Measurements from ENCODE around the gene PXMP2. TPM values are rescaled to one million over a fixed set of nuclear protein-coding genes. Genes with fewer than 3 reads are reported as not detected.

The PXMP2 gene
- total RNA-seq, 6 experiments from 2014 or later = 91.5 to 216 (median 162) TPM

DNA sequence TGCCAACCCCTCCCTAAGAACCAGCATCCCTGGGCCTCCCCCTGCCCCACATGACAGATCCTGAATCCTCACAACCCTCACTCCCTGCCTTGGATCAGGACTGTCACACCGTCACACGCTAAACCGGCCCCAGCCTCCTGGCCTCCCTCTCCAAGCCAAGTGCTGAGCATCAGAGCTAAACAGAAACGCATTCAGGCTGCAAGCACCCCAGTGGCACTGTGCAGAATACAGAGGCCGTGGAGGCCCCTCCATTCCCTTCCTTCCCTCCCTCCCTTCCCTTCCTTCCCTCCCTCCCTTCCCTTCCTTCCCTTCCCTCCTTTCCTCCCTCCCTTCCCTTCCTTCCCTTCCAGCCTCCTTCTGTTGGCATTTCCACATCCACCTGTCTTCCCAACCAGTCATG, 12.8 kb upstream of the PXMP2 start:
- ATAC-seq (no peak), DNase-seq (peak in 1 of 3 donors; percentile 14)
- WGBS (ENCODE audit: insufficient coverage, low coverage, low lambda C conversion rate, missing lambda C conversion rate) = 89% methylated on average over 2 of the region's 5 CpGs
- H3K9me3 ChIP-seq = no peaks in the 10 kb centered on the region
- H3K27me3 ChIP-seq = no peaks in the 10 kb centered on the region
- no peak overlapping the region for H3K4me3 ChIP-seq
- H3K36me3 ChIP-seq = peaks cover 0 to 28% (median 10%) of the 10 kb centered on the region in 4 donors
- intact Hi-C loops (cut with DNase I) = no loop called here
- TF ChIP-seq POLR2A (IDR thresholded peaks at IDR 0.05) (no peak), CTCF (IDR thresholded peaks at IDR 0.05) (no peak)
- H3K4me1 ChIP-seq = peaks cover 0 to 20% (median 10%) of the 10 kb centered on the region in 4 donors
- no peak overlapping the region for H3K27ac ChIP-seq

DNA sequence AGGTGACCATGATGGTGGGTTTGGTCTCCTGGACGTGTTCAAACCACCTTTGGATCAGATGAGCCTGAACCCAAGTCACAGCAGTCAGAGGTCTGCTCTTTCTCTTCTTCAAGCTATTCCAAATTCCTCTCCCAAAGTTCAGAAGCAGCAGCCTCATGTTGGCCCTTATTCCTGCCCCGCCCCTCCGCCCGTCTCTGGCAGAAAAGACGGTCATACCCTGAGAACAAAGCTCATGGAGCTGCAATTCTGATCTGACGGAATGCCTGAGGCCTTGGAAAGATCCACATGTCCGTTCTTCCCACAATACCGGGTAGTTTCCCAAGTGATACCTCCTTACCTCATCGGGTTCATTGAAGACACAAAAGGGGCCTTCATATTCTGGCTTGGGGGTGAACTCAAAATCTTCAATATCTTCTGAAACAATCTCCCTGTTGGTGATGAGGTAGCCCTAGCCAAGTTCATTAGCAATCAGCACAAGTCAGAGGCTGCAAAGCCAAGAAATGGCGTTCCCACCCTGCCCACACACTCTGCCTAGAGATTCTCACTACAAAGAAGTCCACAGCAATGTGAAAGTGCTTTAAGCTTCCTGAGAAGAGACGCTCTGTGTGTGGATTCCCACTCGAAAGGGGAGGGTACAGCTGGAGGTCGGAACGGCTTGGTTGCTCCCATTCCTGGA, 11.5 kb upstream of the PXMP2 start:
- no peak overlapping the region for H3K4me3 ChIP-seq
- peaks cover 0 to 20% (median 10%) of the 10 kb centered on the region in 4 donors for H3K4me1 ChIP-seq
- no peak for ATAC-seq
- no peaks in the 10 kb centered on the region for H3K9me3 ChIP-seq
- no peak for TF ChIP-seq POLR2A (IDR thresholded peaks at IDR 0.05)
- TF ChIP-seq CTCF (IDR thresholded peaks at IDR 0.05) = no peak
- no peaks in the 10 kb centered on the region for H3K27me3 ChIP-seq
- intact Hi-C loops (cut with DNase I) = no loop called here
- peaks cover 0 to 28% (median 10%) of the 10 kb centered on the region in 4 donors for H3K36me3 ChIP-seq
- DNase-seq = no peak
- WGBS (ENCODE audit: insufficient coverage, low coverage, low lambda C conversion rate, missing lambda C conversion rate) = 89% methylated on average over 7 of the region's 14 CpGs
- no peak overlapping the region for H3K27ac ChIP-seq

DNA sequence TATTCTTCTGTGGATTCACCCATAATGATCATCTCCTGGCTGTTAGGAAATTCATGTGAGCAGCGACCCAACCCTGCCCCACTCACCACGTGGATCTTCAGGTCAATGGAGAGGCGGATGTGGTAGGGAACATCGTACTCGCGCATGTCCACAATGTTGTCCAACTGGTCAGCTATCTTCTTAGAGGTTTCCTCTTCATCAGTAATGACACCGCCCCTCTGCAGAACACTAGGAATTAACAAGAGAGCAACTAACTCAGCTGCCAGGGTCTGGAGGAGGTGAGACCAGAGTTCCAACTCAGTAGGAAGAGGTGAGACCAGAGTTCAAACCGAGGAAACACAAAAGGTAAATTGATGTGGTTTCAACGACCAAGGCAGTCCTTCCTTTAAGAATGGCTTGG, 9.9 kb upstream of the PXMP2 start:
- DNase-seq = no peak
- Histone ChIP-seq H3K9me3 (no peaks in the 10 kb centered on the region), H3K27me3 (no peaks in the 10 kb centered on the region), H3K36me3 (peaks cover 0 to 28% (median 10%) of the 10 kb centered on the region in 4 donors), H3K4me3 (no peak overlapping the region), H3K4me1 (peaks cover 0 to 15% (median 7%) of the 10 kb centered on the region in 4 donors), H3K27ac (peak overlapping the region in 1 of 3 donors; percentile 3)
- intact Hi-C loops (cut with DNase I) = no loop called here
- TF ChIP-seq CTCF (IDR thresholded peaks at IDR 0.05) (no peak), POLR2A (IDR thresholded peaks at IDR 0.05) (no peak)
- 82% methylated on average over 9 of the region's 9 CpGs for WGBS (ENCODE audit: insufficient coverage, low coverage, low lambda C conversion rate, missing lambda C conversion rate)
- ATAC-seq = peak in 1 of 4 donors; percentile 3

- intact Hi-C loops (cut with DNase I) = no loop called here
- Histone ChIP-seq H3K4me3 (no peak overlapping the region), H3K27me3 (no peaks in the 10 kb centered on the region), H3K9me3 (no peaks in the 10 kb centered on the region), H3K4me1 (peaks cover 0 to 19% (median 8%) of the 10 kb centered on the region in 4 donors), H3K27ac (no peak overlapping the region), H3K36me3 (peaks cover 0 to 4% (median under 1%) of the 10 kb centered on the region in 4 donors)
- DNase-seq = no peak
- 93% methylated on average over 3 of the region's 5 CpGs for WGBS (ENCODE audit: insufficient coverage, low coverage, low lambda C conversion rate, missing lambda C conversion rate)
- no peak for ATAC-seq
- TF ChIP-seq POLR2A (IDR thresholded peaks at IDR 0.05) = no peak
- TF ChIP-seq CTCF (IDR thresholded peaks at IDR 0.05) = no peak
These were observed 2.0 kb upstream of the PXMP2 start for GRCh38 chr12:132685400-132685799.

Data from right lobe of liver (tissue), 6 donors.